ENCODE data around the gene KATNIP. TPM values are rescaled to one million over a fixed set of nuclear protein-coding genes. Genes with fewer than 3 reads are reported as not detected.

Gene KATNIP
- total and polyA plus RNA-seq, 2 of the 13 experiments (the other 11 are each of a cell fraction or from before 2014, with no cell fraction given), result 9.7 to 12.0 TPM

- TF ChIP-seq PRDM4 (CRISPR knock-in tag; IDR thresholded peaks at IDR 0.05; ENCODE audit: borderline replicate concordance) (0 out of 2 replicates have a peak, but pooled peaks have one; percentile 18), ZNF749 (CRISPR knock-in tag; IDR thresholded peaks at IDR 0.05; ENCODE audit: borderline replicate concordance) (peak; percentile 7; the same call in 1 of the 2 replicates), ZNF282 (IDR thresholded peaks at IDR 0.05; ENCODE audit: partially characterized antibody) (no peak), ETV5 (CRISPR knock-in tag; IDR thresholded peaks at IDR 0.05; ENCODE audit: borderline replicate concordance) (peak; percentile 74), MTF2 (CRISPR knock-in tag; IDR thresholded peaks at IDR 0.05; ENCODE audit: borderline replicate concordance) (peak; percentile 68; the same call in 1 of the 2 replicates), ZNF652 (CRISPR knock-in tag; IDR thresholded peaks at IDR 0.05; ENCODE audit: borderline replicate concordance, low read depth) (no peak), E2F1 (CRISPR knock-in tag; IDR thresholded peaks at IDR 0.05) (peak; percentile 37; the same call in 1 of the 2 replicates), HOMEZ (CRISPR knock-in tag; IDR thresholded peaks at IDR 0.05; ENCODE audit: low read depth) (0 out of 2 replicates have a peak, but pooled peaks have one; percentile 13), MEF2D (CRISPR knock-in tag; IDR thresholded peaks at IDR 0.05) (peak; percentile 42; the same call in 1 of the 2 replicates), FOXC1 (CRISPR knock-in tag; IDR thresholded peaks at IDR 0.05; ENCODE audit: borderline replicate concordance) (peak; percentile 83), POLR2AphosphoS5 (IDR thresholded peaks at IDR 0.05; ENCODE audit: low read depth, low read length) (peak; percentile 95), ZNF501 (CRISPR knock-in tag; IDR thresholded peaks at IDR 0.05) (peak; percentile 91), MAZ (IDR thresholded peaks at IDR 0.05; ENCODE audit: borderline replicate concordance, low read depth, low read length) (peak; percentile 55; the same call in 1 of the 2 replicates), MAZ (CRISPR knock-in tag; IDR thresholded peaks at IDR 0.05; ENCODE audit: low read depth) (peak; percentile 68; the same call in 1 of the 2 replicates), ZFX (CRISPR knock-in tag; IDR thresholded peaks at IDR 0.05; ENCODE audit: low read depth) (peak; percentile 96), GATA4 (IDR thresholded peaks at IDR 0.05; ENCODE audit: borderline replicate concordance, low read depth) (peak; percentile 71; the same call in 1 of the 2 replicates), TFDP1 (CRISPR knock-in tag; IDR thresholded peaks at IDR 0.05; ENCODE audit: borderline replicate concordance) (peak; percentile 56; the same call in 1 of the 2 replicates), SATB2 (CRISPR knock-in tag; IDR thresholded peaks at IDR 0.05) (peak; percentile 40; the same call in 1 of the 2 replicates), ZNF354B (CRISPR knock-in tag; IDR thresholded peaks at IDR 0.05) (no peak), REXO4 (CRISPR knock-in tag; IDR thresholded peaks at IDR 0.05; ENCODE audit: borderline replicate concordance) (no peak), HDAC2 (CRISPR knock-in tag; IDR thresholded peaks at IDR 0.05) (peak; percentile 13; the same call in 1 of the 2 replicates), SKI (IDR thresholded peaks at IDR 0.05; ENCODE audit: partially characterized antibody) (peak; percentile 41), NR2F2 (IDR thresholded peaks at IDR 0.05; ENCODE audit: borderline replicate concordance, low read depth) (peak; percentile 50; the same call in 1 of the 2 replicates)
These were observed at the start of gene KATNIP, which contains the start of gene GTF3C1 (continued) for GRCh38 chr16:27549746-27550581.

Measured in HepG2 (cell line).